ENCODE measurements around the gene CDH13. TPM values are rescaled to one million over a fixed set of nuclear protein-coding genes. Genes with fewer than 3 reads are reported as not detected.

CDH13 gene
- total RNA-seq, 2 donors from 2014 or later = 228 to 280 TPM

DNA sequence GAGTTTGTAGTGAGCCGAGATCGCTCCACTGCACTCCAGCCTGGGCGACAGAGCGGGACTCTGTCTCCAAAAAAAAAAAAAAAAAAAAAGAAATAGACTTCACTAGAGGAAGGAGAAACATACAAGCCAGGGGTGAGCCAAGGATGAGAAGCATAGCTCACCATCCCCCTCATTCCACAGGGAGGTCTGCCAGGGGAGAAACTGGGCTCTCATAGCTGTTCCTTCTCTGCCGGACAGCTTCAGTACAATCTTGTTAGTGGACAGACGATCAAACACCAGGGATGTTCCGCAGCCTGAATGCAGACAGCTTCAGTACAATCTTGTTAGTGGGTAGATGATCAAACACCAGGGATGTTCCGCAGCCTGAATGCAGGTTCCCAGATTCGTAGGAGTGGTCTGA is 509.6 kb downstream of the CDH13 start:
- no peaks in the 10 kb centered on the region for H3K9me3 ChIP-seq

GRCh38 chr16:83136924-83137323 is 510.2 kb downstream of the CDH13 start:
- no peak overlapping the region for H3K4me3 ChIP-seq
- no peak for DNase-seq (ENCODE audit: low spot score)

More for the DNA sequence above, 509.6 kb downstream of the CDH13 start:
- H3K4me1 ChIP-seq (ENCODE audit: control insufficient read depth in 1 of 2, low read depth in 2 of 2) = no peaks in the 10 kb centered on the region
- DNase-seq (ENCODE audit: low spot score) (no peak), ATAC-seq (ENCODE audit: insufficient number of reproducible peaks, low FRiP score, low read depth) (no peak)
- no peak for TF ChIP-seq CTCF (IDR thresholded peaks at IDR 0.05)
- H3K27ac ChIP-seq = no peak overlapping the region
- H3K27me3 ChIP-seq (replicated peaks; ENCODE audit: insufficient read depth) = no peaks in the 10 kb centered on the region
- no peaks in the 10 kb centered on the region for H3K36me3 ChIP-seq
- no peak overlapping the region for H3K4me3 ChIP-seq

DNA sequence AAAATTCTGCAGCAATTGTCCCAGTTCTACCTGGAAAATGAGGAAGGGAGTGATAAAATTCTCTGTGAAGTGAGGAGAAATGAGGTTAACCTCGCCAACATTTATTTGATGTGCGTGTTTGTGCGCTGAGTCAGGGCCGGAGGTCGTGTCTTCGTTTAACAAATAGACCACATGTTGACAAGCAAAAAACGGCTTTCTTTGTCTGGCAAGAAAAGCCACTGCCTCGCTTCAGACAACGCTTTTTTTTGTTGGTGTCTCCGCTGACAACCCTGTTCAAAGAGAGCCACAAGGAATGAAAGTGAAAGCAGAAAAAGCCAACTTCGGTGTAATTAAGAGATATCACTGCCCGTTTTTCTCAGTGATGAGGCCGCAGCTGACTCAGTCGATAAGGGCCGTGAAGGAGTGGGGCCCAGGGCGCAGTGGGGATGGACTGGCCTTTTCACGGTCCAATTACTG is 510.6 kb downstream of the CDH13 start:
- TF ChIP-seq CTCF (IDR thresholded peaks at IDR 0.05) = no peak
- H3K27ac ChIP-seq = no peak overlapping the region
- H3K4me1 ChIP-seq (ENCODE audit: control insufficient read depth in 1 of 2, low read depth in 2 of 2) = no peaks in the 10 kb centered on the region
- H3K36me3 ChIP-seq = no peaks in the 10 kb centered on the region
- H3K9me3 ChIP-seq = no peaks in the 10 kb centered on the region
- H3K27me3 ChIP-seq (replicated peaks; ENCODE audit: insufficient read depth) = no peaks in the 10 kb centered on the region
- H3K4me3 ChIP-seq = no peak overlapping the region
- ATAC-seq (ENCODE audit: insufficient number of reproducible peaks, low FRiP score, low read depth) = no peak
- no peak for DNase-seq (ENCODE audit: low spot score)

More at GRCh38 chr16:83136924-83137323, 510.2 kb downstream of the CDH13 start:
- ATAC-seq (ENCODE audit: insufficient number of reproducible peaks, low FRiP score, low read depth) = no peak
- TF ChIP-seq CTCF (IDR thresholded peaks at IDR 0.05) = no peak
- no peak overlapping the region for H3K27ac ChIP-seq
- no peaks in the 10 kb centered on the region for H3K4me1 ChIP-seq (ENCODE audit: control insufficient read depth in 1 of 2, low read depth in 2 of 2)
- no peaks in the 10 kb centered on the region for H3K27me3 ChIP-seq (replicated peaks; ENCODE audit: insufficient read depth)
- no peaks in the 10 kb centered on the region for H3K9me3 ChIP-seq
- H3K36me3 ChIP-seq = no peaks in the 10 kb centered on the region

DNA sequence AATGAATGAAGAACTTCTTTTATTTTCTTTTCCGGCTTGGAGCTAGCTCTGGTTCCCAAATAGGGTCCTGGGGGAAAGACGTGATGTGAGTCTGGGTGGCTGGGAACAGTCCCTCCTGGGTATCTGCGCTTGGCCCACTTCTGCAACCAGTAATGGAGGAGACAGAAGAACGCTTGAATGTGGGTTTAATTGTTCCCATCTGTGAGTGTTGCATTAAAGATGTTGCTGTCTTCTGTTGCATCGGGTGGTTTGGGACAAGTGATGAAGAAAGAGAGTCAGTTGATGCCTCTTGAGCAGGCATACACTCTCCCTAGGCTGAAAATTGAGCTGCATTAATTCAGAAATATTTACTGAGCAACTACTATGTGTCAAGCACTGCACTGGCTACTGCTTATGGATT is 511.1 kb downstream of the CDH13 start:
- DNase-seq (ENCODE audit: low spot score) (no peak), ATAC-seq (ENCODE audit: insufficient number of reproducible peaks, low FRiP score, low read depth) (no peak)
- Histone ChIP-seq H3K4me1 (ENCODE audit: control insufficient read depth in 1 of 2, low read depth in 2 of 2) (no peaks in the 10 kb centered on the region), H3K4me3 (no peak overlapping the region), H3K36me3 (no peaks in the 10 kb centered on the region), H3K27ac (no peak overlapping the region), H3K27me3 (replicated peaks; ENCODE audit: insufficient read depth) (no peaks in the 10 kb centered on the region), H3K9me3 (no peaks in the 10 kb centered on the region)
- TF ChIP-seq CTCF (IDR thresholded peaks at IDR 0.05) = no peak

GRCh38 chr16:83138512-83138911 is 511.7 kb downstream of the CDH13 start:
- DNase-seq (ENCODE audit: low spot score) = no peak
- no peak for ATAC-seq (ENCODE audit: insufficient number of reproducible peaks, low FRiP score, low read depth)
- no peaks in the 10 kb centered on the region for H3K36me3 ChIP-seq
- H3K4me1 ChIP-seq (ENCODE audit: control insufficient read depth in 1 of 2, low read depth in 2 of 2) = no peaks in the 10 kb centered on the region
- no peaks in the 10 kb centered on the region for H3K9me3 ChIP-seq
- no peak overlapping the region for H3K27ac ChIP-seq
- no peak for TF ChIP-seq CTCF (IDR thresholded peaks at IDR 0.05)
- H3K4me3 ChIP-seq = no peak overlapping the region
- H3K27me3 ChIP-seq (replicated peaks; ENCODE audit: insufficient read depth) = no peaks in the 10 kb centered on the region
